Fibroblast of lung (primary cell): ENCODE measurements around the gene ECI1.

Experiments used
- EZH2 ChIP-seq: IDR thresholded peaks from 2 replicates; pipeline ENCODE4 v1.5.1; 2012; ENCODE audit warnings: low read length, control low read depth, mild to moderate bottlenecking; ENCODE audit errors: missing control alignments
- TF ChIP-seq, protein P1 (sequence below), 2 donors: IDR thresholded peaks in 1 of 2; conservative IDR thresholded peaks in 1 of 2; 1 replicate in 1 of 2; 2 replicates in 1 of 2; pipeline ENCODE4 v1.5.1; 2011 to 2012; ENCODE audit warnings: low read length in 2 of 2, control low read depth in 1 of 2, inconsistent platforms in 1 of 2, low read depth in 1 of 2, mild to moderate bottlenecking in 1 of 2

DNA sequence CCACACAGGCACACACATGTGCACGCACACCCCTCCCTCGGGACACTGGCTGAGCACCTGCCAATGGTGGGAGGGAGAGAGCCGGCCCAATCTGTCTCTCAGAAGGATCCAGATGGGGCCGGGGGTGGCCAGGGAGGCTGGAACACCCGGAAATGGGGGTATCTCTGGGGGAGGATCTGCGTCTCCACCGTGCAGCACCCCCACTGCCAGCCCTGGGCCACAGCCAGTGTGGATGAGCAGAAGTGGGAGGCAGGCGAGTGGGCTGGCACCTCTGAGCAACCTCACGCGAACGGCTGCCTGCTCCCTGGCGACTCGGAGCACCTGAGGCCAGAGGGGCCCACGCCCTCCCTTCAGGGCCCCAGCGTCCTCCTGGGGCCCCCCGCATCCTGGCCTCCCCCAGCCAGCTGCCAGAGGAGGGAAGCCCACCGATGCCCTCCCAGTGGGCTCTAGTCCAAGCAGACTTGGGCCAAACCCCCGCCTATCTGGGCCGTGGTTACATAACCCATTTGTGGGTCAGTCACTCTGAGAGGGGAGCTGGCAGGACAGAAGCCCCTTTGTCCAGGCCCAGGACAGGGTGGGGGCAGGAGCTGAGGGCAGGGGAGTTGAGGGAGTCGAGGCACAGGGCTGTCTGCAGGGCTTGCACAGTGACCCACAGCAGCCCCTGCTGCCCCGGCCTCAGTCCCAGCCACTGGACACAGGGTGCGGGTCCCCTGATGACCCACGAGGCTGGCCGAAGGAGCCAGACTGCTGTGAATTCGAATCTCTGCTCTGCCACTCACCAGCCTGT, 60.5 kb downstream of the ECI1 start:
- TF ChIP-seq, protein P1, sequence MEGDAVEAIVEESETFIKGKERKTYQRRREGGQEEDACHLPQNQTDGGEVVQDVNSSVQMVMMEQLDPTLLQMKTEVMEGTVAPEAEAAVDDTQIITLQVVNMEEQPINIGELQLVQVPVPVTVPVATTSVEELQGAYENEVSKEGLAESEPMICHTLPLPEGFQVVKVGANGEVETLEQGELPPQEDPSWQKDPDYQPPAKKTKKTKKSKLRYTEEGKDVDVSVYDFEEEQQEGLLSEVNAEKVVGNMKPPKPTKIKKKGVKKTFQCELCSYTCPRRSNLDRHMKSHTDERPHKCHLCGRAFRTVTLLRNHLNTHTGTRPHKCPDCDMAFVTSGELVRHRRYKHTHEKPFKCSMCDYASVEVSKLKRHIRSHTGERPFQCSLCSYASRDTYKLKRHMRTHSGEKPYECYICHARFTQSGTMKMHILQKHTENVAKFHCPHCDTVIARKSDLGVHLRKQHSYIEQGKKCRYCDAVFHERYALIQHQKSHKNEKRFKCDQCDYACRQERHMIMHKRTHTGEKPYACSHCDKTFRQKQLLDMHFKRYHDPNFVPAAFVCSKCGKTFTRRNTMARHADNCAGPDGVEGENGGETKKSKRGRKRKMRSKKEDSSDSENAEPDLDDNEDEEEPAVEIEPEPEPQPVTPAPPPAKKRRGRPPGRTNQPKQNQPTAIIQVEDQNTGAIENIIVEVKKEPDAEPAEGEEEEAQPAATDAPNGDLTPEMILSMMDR (conservative IDR thresholded peaks at IDR 0.05 in 1 of 2, IDR thresholded peaks at IDR 0.05 in 1 of 2; ENCODE audit: low read depth in 1 of 2, low read length in 2 of 2): no peak
- no peak for TF ChIP-seq EZH2
